Inflammatory macrophage treated with lipopolysaccharide for 1 hour (primary cell): ENCODE data around the gene MYO9A.
A peak's percentile ranks its signal among the peaks of the same experiment; 100 is the strongest.
"Not testable (repeated sequence)": the region's sequence is repeated elsewhere in the genome, so short reads cannot be mapped to it uniquely, and the experiment has no call there.

Experiments
- DNase-seq, 2 donors: peaks; one replicate each; pipeline ENCODE4 v3.0.0-alpha.2; 2020 to 2022

MYO9A gene

GRCh38 chr15:72086920-72087648 is 30.9 kb downstream of the MYO9A start:
- DNase-seq = no peak

GRCh38 chr15:72086010-72086697 is 31.8 kb downstream of the MYO9A start:
- no peak for DNase-seq

- no peak for DNase-seq
Measured at GRCh38 chr15:72082176-72082575, 35.8 kb downstream of the MYO9A start.

GRCh38 chr15:72078887-72079286 is 39.1 kb downstream of the MYO9A start:
- DNase-seq = no peak

GRCh38 chr15:72077950-72078349 is 40.0 kb downstream of the MYO9A start:
- no peak for DNase-seq

GRCh38 chr15:72074335-72075060 is 43.5 kb downstream of the MYO9A start:
- DNase-seq = no peak

GRCh38 chr15:72071448-72071825 is 46.5 kb downstream of the MYO9A start:
- not testable (repeated sequence) for DNase-seq

GRCh38 chr15:72070817-72071447 is 47.0 kb downstream of the MYO9A start:
- DNase-seq = no peak

GRCh38 chr15:72068856-72069255 is 49.1 kb downstream of the MYO9A start:
- no peak for DNase-seq

- no peak for DNase-seq
Measured at GRCh38 chr15:72065801-72066200, 52.1 kb downstream of the MYO9A start.

GRCh38 chr15:72063186-72063585 is 54.8 kb downstream of the MYO9A start:
- DNase-seq = no peak

GRCh38 chr15:72062319-72062718 is 55.6 kb downstream of the MYO9A start:
- DNase-seq = no peak

- no peak for DNase-seq
Measured at GRCh38 chr15:72060687-72061250, 57.2 kb downstream of the MYO9A start.

- DNase-seq = no peak
Measured at GRCh38 chr15:72058585-72058984, 59.4 kb downstream of the MYO9A start.

- no peak for DNase-seq
Measured at GRCh38 chr15:72057548-72058091, 60.3 kb downstream of the MYO9A start.

GRCh38 chr15:72056217-72056616 is 61.7 kb downstream of the MYO9A start:
- not testable (repeated sequence) for DNase-seq

- DNase-seq = not testable (repeated sequence)
Measured at GRCh38 chr15:72053297-72053696, 64.7 kb downstream of the MYO9A start.

GRCh38 chr15:72050700-72051099 is 67.2 kb downstream of the MYO9A start:
- no peak for DNase-seq

GRCh38 chr15:72047020-72047419 is 70.9 kb downstream of the MYO9A start:
- peak in 1 of 2 donors; percentile 18 for DNase-seq

GRCh38 chr15:72044956-72045355 is 73.0 kb downstream of the MYO9A start:
- DNase-seq = no peak

- no peak for DNase-seq
Measured at GRCh38 chr15:72042865-72043264, 75.1 kb downstream of the MYO9A start.

- DNase-seq = no peak
Measured at GRCh38 chr15:72042054-72042453, 75.9 kb downstream of the MYO9A start.

- DNase-seq = no peak
Measured at GRCh38 chr15:72037321-72037720, 80.6 kb downstream of the MYO9A start.
